H9 (cell line): ENCODE measurements around the gene PJA2. TPM values are rescaled to one million over a fixed set of nuclear protein-coding genes. Genes with fewer than 3 reads are reported as not detected.

Source experiments
- DNase-seq: peaks from one replicate; pipeline ENCODE4 v3.0.0-alpha.2; 2017
- H2AFZ ChIP-seq: one replicate; pipeline ENCODE4 v1.6.1; 2013; ENCODE audit warnings: mild to moderate bottlenecking, low read length, control low read depth, moderate library complexity
- H2AK5ac ChIP-seq: 2 replicates; pipeline ENCODE4 v1.6.1; 2013; ENCODE audit warnings: low read length, control low read depth, mixed read lengths; ENCODE audit not compliant: insufficient read length
- H2BK120ac ChIP-seq: one replicate; pipeline ENCODE4 v1.6.1; 2013; ENCODE audit warnings: low read depth, mild to moderate bottlenecking, low read length, control low read depth, inconsistent platforms; ENCODE audit not compliant: poor library complexity, severe bottlenecking
- H2BK12ac ChIP-seq: 2 replicates; pipeline ENCODE4 v1.6.1; 2013; ENCODE audit warnings: low read length, control low read depth, mixed read lengths, low read depth; ENCODE audit not compliant: insufficient read length
- H2BK15ac ChIP-seq: 2 replicates; pipeline ENCODE4 v1.6.1; 2013; ENCODE audit warnings: low read depth, low read length, control low read depth
- H2BK20ac ChIP-seq: one replicate; pipeline ENCODE4 v1.6.1; 2013; ENCODE audit warnings: low read depth, mild to moderate bottlenecking, low read length, control low read depth, inconsistent platforms; ENCODE audit not compliant: poor library complexity, severe bottlenecking
- H2BK5ac ChIP-seq: 2 replicates; pipeline ENCODE4 v1.6.1; 2013; ENCODE audit warnings: low read length, control low read depth, mixed read lengths; ENCODE audit not compliant: insufficient read length
- H3K14ac ChIP-seq: 2 replicates; pipeline ENCODE4 v1.6.1; 2013; ENCODE audit warnings: low read length, control low read depth; ENCODE audit not compliant: insufficient read depth
- H3K18ac ChIP-seq: 2 replicates; pipeline ENCODE4 v1.6.1; 2013; ENCODE audit warnings: low read depth, mild to moderate bottlenecking, mixed read lengths, low read length, control low read depth; ENCODE audit not compliant: insufficient read length
- H3K23ac ChIP-seq: 2 replicates; pipeline ENCODE4 v1.6.1; 2013; ENCODE audit warnings: low read length, control low read depth, mixed read lengths, low read depth; ENCODE audit not compliant: insufficient read length
- H3K23me2 ChIP-seq: 2 replicates; pipeline ENCODE4 v1.6.1; 2013; ENCODE audit warnings: low read depth, mild to moderate bottlenecking, mixed read lengths, low read length, control low read depth; ENCODE audit not compliant: insufficient read length, poor library complexity, severe bottlenecking
- H3K27ac ChIP-seq: 2 replicates; pipeline ENCODE4 v1.5.1; 2013; ENCODE audit warnings: low read length, control low read depth, mixed read lengths, low read depth; ENCODE audit not compliant: insufficient read length
- H3K27me3 ChIP-seq: 2 replicates; pipeline ENCODE4 v1.6.1; 2013; ENCODE audit warnings: low read length, control low read depth, inconsistent platforms; ENCODE audit not compliant: insufficient read depth
- H3K4ac ChIP-seq: 2 replicates; pipeline ENCODE4 v1.6.1; 2013; ENCODE audit warnings: low read depth, mild to moderate bottlenecking, control low read depth, inconsistent platforms, low read length, moderate library complexity
- H3K4me1 ChIP-seq: 2 replicates; pipeline ENCODE4 v1.6.1; 2013; ENCODE audit warnings: low read length, control low read depth, inconsistent platforms; ENCODE audit not compliant: insufficient read depth
- H3K4me2 ChIP-seq: 2 replicates; pipeline ENCODE4 v1.6.1; 2013; ENCODE audit warnings: low read length, control low read depth, mixed read lengths; ENCODE audit not compliant: insufficient read length, insufficient read depth
- H3K56ac ChIP-seq: 2 replicates; pipeline ENCODE4 v1.6.1; 2013; ENCODE audit warnings: low read depth, mild to moderate bottlenecking, mixed read lengths, low read length, control low read depth; ENCODE audit not compliant: insufficient read length
- H3K79me1 ChIP-seq: 2 replicates; pipeline ENCODE4 v1.6.1; 2013; ENCODE audit warnings: low read depth, mild to moderate bottlenecking, moderate library complexity, low read length, control low read depth, inconsistent platforms; ENCODE audit not compliant: insufficient read depth, poor library complexity, severe bottlenecking
- H3K79me2 ChIP-seq: 2 replicates; pipeline ENCODE4 v1.6.1; 2013; ENCODE audit warnings: low read length, control low read depth, inconsistent platforms; ENCODE audit not compliant: insufficient read depth
- H3K9ac ChIP-seq: 2 replicates; pipeline ENCODE4 v1.6.1; 2013; ENCODE audit warnings: low read length, control low read depth, mixed read lengths; ENCODE audit not compliant: insufficient read length; ENCODE audit errors: extremely low read depth
- H3K9me3 ChIP-seq: one replicate; pipeline ENCODE4 v1.6.1; 2013; ENCODE audit warnings: low read depth, low read length, inconsistent platforms; ENCODE audit not compliant: control insufficient read depth
- H3T11ph ChIP-seq: one replicate; pipeline ENCODE4 v1.6.1; 2013; ENCODE audit warnings: mild to moderate bottlenecking, low read length, control low read depth, inconsistent platforms
- H4K20me1 ChIP-seq: one replicate; pipeline ENCODE4 v1.6.1; 2013; ENCODE audit not compliant: control insufficient read depth, insufficient read length, insufficient read depth
- H4K5ac ChIP-seq: 2 replicates; pipeline ENCODE4 v1.6.1; 2013; ENCODE audit warnings: low read depth, mild to moderate bottlenecking, mixed read lengths, low read length, control low read depth; ENCODE audit not compliant: insufficient read length
- H4K8ac ChIP-seq: replicated peaks from 2 replicates; pipeline ENCODE4 v1.6.1; 2013; ENCODE audit warnings: low read length, control low read depth, mixed read lengths, low read depth; ENCODE audit not compliant: insufficient read length
- H4K91ac ChIP-seq: 2 replicates; pipeline ENCODE4 v1.6.1; 2013; ENCODE audit warnings: low read depth, mild to moderate bottlenecking, moderate library complexity, mixed read lengths, low read length, control low read depth; ENCODE audit not compliant: insufficient read length
- H3K27ac Mint-ChIP-seq, 3 experiments: 2 replicates in 2 of 3; 3 replicates in 1 of 3; pipeline ENCODE4 v1.8.0; 2020 to 2021; ENCODE audit warnings: mixed read lengths in 3 of 3, mild to moderate bottlenecking in 1 of 3, moderate library complexity in 1 of 3
- H3K27me3 Mint-ChIP-seq: 2 replicates; pipeline ENCODE4 v1.8.0; 2021; ENCODE audit warnings: low read depth, mild to moderate bottlenecking, moderate library complexity, mixed read lengths
- H3K36me3 Mint-ChIP-seq, 3 experiments: 2 replicates in 2 of 3; 3 replicates in 1 of 3; pipeline ENCODE4 v1.8.0; 2020 to 2021; ENCODE audit warnings: low read depth in 3 of 3, mixed read lengths in 3 of 3; ENCODE audit not compliant: insufficient read depth in 1 of 3
- H3K4me1 Mint-ChIP-seq, 2 experiments: 2 replicates each; pipeline ENCODE4 v1.8.0; 2020; ENCODE audit warnings: mixed read lengths in 2 of 2
- H3K4me3 Mint-ChIP-seq, 2 experiments: 2 replicates in 1 of 2; 3 replicates in 1 of 2; pipeline ENCODE4 v1.8.0; 2020 to 2021; ENCODE audit warnings: mild to moderate bottlenecking in 2 of 2, mixed read lengths in 2 of 2, moderate library complexity in 1 of 2
- H3K9me3 Mint-ChIP-seq, 2 experiments: 2 replicates in 1 of 2; 3 replicates in 1 of 2; pipeline ENCODE4 v1.8.0; 2020; ENCODE audit warnings: mild to moderate bottlenecking in 2 of 2, mixed read lengths in 2 of 2, moderate library complexity in 1 of 2
- WGBS: extraction: QIAGEN DNeasy Blood & Tissue Kit; methylation state at CpG from one replicate; pipeline ENCODE4 v1.1.7; 2013; ENCODE audit warnings: missing lambda C conversion rate, low lambda C conversion rate, mixed read lengths; ENCODE audit not compliant: insufficient read length; ENCODE audit errors: extremely low coverage; 5-methylcytosine and 5-hydroxymethylcytosine counted together
- total RNA-seq: library from RNA; stranded (reverse); gene quantifications from 2 replicates; pipeline ENCODE4 v1.2.1, GENCODE V29; 2021
- TF ChIP-seq, protein P1 (sequence below): fragments of 200-600 bp; sonication (generic); conservative IDR thresholded peaks from 3 replicates; pipeline ENCODE4 v1.8.0; 2021; ENCODE audit warnings: antibody characterized with exemption, mild to moderate bottlenecking

PJA2 gene
- total RNA-seq, 1 experiment from 2014 or later: 41.5 TPM

DNA sequence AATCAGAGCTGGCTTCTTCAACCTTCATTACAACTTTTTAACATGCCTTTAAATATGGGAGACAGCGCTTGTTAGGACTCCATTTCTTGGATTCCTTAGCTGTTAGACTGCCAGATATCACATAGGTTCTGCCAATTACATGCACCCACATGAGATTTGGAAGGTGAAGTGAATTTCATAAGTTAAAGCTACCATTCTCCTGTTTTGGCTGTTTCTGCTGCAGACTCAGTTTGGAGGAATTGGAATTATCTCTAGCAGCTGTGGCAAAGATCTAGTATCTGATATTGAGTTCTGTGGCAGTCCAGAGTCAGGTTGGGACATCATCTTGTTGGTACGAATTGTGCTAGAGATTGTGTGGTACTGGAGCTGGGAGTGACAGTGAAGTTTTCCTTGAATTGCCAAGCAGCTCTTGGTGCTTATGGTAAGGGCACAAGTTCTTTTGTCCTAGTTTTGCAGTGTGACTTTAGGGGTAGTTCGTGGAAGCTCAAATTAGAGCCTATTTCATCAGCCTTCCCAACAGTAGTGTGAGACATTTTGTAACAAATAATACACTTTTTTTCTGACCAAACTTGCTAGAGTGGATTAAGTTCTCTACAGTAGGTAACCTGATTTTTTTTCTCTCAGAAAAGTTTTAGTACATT is 9.1 kb upstream of the PJA2 start:
- peaks cover 7 to 18% of the 10 kb centered on the region in 2 experiments; a peak in 4 of 5 replicates for H3K9me3 Mint-ChIP-seq
- Histone ChIP-seq H3K4ac (no peak overlapping the region), H2AK5ac (no peak overlapping the region), H2BK15ac (no peak overlapping the region), H4K5ac (no peak overlapping the region), H4K8ac (no peak overlapping the region), H3K14ac (no peak overlapping the region), H3K18ac (no peak overlapping the region), H3K27ac (no peak overlapping the region), H3T11ph (no peak overlapping the region), H3K23me2 (no peaks in the 10 kb centered on the region), H3K9me3 (no peaks in the 10 kb centered on the region), H2BK5ac (no peak overlapping the region), H3K4me1 (no peaks in the 10 kb centered on the region), H3K23ac (no peak overlapping the region), H2BK20ac (no peak overlapping the region), H4K91ac (no peak overlapping the region), H2BK12ac (no peak overlapping the region), H3K9ac (no peak overlapping the region), H3K79me1 (no peaks in the 10 kb centered on the region), H3K4me2 (no peak overlapping the region), H2BK120ac (no peak overlapping the region), H3K27me3 (no peaks in the 10 kb centered on the region), H2AFZ (no peak overlapping the region), H3K79me2 (no peaks in the 10 kb centered on the region), H3K56ac (no peak overlapping the region), H4K20me1 (no peaks in the 10 kb centered on the region)
- no CpG with 5 or more reads among the region's 3 CpGs for WGBS
- DNase-seq: no peak
- TF ChIP-seq, protein P1, sequence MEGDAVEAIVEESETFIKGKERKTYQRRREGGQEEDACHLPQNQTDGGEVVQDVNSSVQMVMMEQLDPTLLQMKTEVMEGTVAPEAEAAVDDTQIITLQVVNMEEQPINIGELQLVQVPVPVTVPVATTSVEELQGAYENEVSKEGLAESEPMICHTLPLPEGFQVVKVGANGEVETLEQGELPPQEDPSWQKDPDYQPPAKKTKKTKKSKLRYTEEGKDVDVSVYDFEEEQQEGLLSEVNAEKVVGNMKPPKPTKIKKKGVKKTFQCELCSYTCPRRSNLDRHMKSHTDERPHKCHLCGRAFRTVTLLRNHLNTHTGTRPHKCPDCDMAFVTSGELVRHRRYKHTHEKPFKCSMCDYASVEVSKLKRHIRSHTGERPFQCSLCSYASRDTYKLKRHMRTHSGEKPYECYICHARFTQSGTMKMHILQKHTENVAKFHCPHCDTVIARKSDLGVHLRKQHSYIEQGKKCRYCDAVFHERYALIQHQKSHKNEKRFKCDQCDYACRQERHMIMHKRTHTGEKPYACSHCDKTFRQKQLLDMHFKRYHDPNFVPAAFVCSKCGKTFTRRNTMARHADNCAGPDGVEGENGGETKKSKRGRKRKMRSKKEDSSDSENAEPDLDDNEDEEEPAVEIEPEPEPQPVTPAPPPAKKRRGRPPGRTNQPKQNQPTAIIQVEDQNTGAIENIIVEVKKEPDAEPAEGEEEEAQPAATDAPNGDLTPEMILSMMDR: no peak
- H3K27me3 Mint-ChIP-seq: no peaks in the 10 kb centered on the region; the same call in 1 of the 2 replicates
- H3K4me3 Mint-ChIP-seq: no peak overlapping the region
- H3K36me3 Mint-ChIP-seq: peaks cover 0 to 16% (median 1%) of the 10 kb centered on the region in 3 experiments; a peak in 3 of 7 replicates
- H3K27ac Mint-ChIP-seq: no peak overlapping the region
- H3K4me1 Mint-ChIP-seq: peaks cover 1 to 3% of the 10 kb centered on the region in 2 experiments; a peak in 2 of 4 replicates
